K562 (cell line): ENCODE measurements around the gene HBM. TPM values are rescaled to one million over a fixed set of nuclear protein-coding genes. Genes with fewer than 3 reads are reported as not detected.

Source experiments
- BRF2 ChIP-seq: IDR thresholded peaks from 3 replicates; pipeline ENCODE4 v1.6.1; 2011; ENCODE audit warnings: borderline replicate concordance, mild to moderate bottlenecking; ENCODE audit not compliant: insufficient read length, insufficient read depth
- CREB1 ChIP-seq, 2 experiments: sonication (generic) in 1 of 2; formaldehyde crosslinking in 1 of 2; IDR thresholded peaks; 2 replicates each; pipeline versions ENCODE4 v1.6.1 to v1.8.0; 2012 to 2022; ENCODE audit warnings: inconsistent platforms in 1 of 2, mild to moderate bottlenecking in 1 of 2, missing genetic modification reagents in 1 of 2, moderate library complexity in 1 of 2
- ETV5 ChIP-seq: sonication (generic); formaldehyde crosslinking; IDR thresholded peaks from 2 replicates; pipeline ENCODE4 v1.4.0; 2020; ENCODE audit warnings: low read depth, mild to moderate bottlenecking, missing genetic modification reagents
- FUS ChIP-seq: fragments of 200-400 bp; formaldehyde crosslinking; optimal IDR thresholded peaks from 2 replicates; pipeline ENCODE3; 2017; ENCODE audit warnings: low read depth, low read length
- GTF2F1 ChIP-seq: IDR thresholded peaks from 2 replicates; pipeline ENCODE4 v1.6.1; 2011; ENCODE audit warnings: low read depth, low read length, improper control_type of control experiment
- HDAC1 ChIP-seq, 2 experiments: fragments of 450-650 bp; IDR thresholded peaks; 2 replicates each; pipeline ENCODE4 v1.6.1; 2016 to 2017; ENCODE audit warnings: inconsistent platforms in 1 of 2, mild to moderate bottlenecking in 1 of 2, moderate library complexity in 1 of 2
- NBN ChIP-seq: fragments of 450-650 bp; IDR thresholded peaks from 2 replicates; pipeline ENCODE4 v1.6.1; 2016; ENCODE audit warnings: low read depth, mild to moderate bottlenecking
- NR2C1 ChIP-seq, 2 experiments: fragments of 450-650 bp; IDR thresholded peaks; 2 replicates each; pipeline ENCODE4 v1.6.1; 2017; ENCODE audit warnings: mild to moderate bottlenecking in 2 of 2, antibody characterized with exemption in 1 of 2, inconsistent platforms in 1 of 2, missing compliant biosample characterization in 1 of 2, missing genetic modification characterization in 1 of 2
- POU5F1 ChIP-seq: fragments of 150-350 bp; IDR thresholded peaks from 2 replicates; pipeline ENCODE4 v1.6.1; 2014; ENCODE audit warnings: borderline replicate concordance, low read length, low read depth, mild to moderate bottlenecking; ENCODE audit not compliant: partially characterized antibody
- RFX1 ChIP-seq: fragments of 450-650 bp; IDR thresholded peaks from 2 replicates; pipeline ENCODE4 v1.6.1; 2016; ENCODE audit warnings: mild to moderate bottlenecking, moderate library complexity
- SUPT5H ChIP-seq: fragments of 450-650 bp; IDR thresholded peaks from 2 replicates; pipeline ENCODE4 v1.6.1; 2016
- TEAD2 ChIP-seq: fragments of 450-650 bp; IDR thresholded peaks from 2 replicates; pipeline ENCODE4 v1.6.1; 2016; ENCODE audit warnings: missing genetic modification characterization, control low read depth, missing compliant biosample characterization
- TOE1 ChIP-seq, 2 experiments: fragments of 450-650 bp in 1 of 2; sonication (generic) in 1 of 2; formaldehyde crosslinking in 1 of 2; IDR thresholded peaks; 2 replicates each; pipeline versions ENCODE4 v1.7.1 to v1.8.0; 2016 to 2022; ENCODE audit warnings: borderline replicate concordance in 2 of 2, mild to moderate bottlenecking in 2 of 2, antibody characterized with exemption in 1 of 2, inconsistent platforms in 1 of 2, low read depth in 1 of 2, missing genetic modification reagents in 1 of 2, moderate library complexity in 1 of 2
- ZFX ChIP-seq: sonication (generic); formaldehyde crosslinking; IDR thresholded peaks from 2 replicates; pipeline ENCODE4 v1.8.0; 2022; ENCODE audit warnings: mild to moderate bottlenecking, missing genetic modification reagents, moderate library complexity
- ZKSCAN8 ChIP-seq: fragments of 200-800 bp; sonication (Bioruptor generic); IDR thresholded peaks from 2 replicates; pipeline ENCODE4 v1.6.1; 2016; ENCODE audit warnings: missing genetic modification characterization, missing compliant biosample characterization
- ZNF165 ChIP-seq: fragments of 250-450 bp; sonication (Bioruptor Pico); IDR thresholded peaks from 2 replicates; pipeline ENCODE4 v1.4.0; 2020; ENCODE audit warnings: borderline replicate concordance
- ZNF263 ChIP-seq: sonication (generic); formaldehyde crosslinking; IDR thresholded peaks from 2 replicates; pipeline ENCODE4 v1.8.0; 2022; ENCODE audit warnings: mild to moderate bottlenecking, missing genetic modification reagents, borderline replicate concordance
- ZNF347 ChIP-seq: fragments of 450-650 bp; formaldehyde crosslinking; IDR thresholded peaks from 2 replicates; pipeline ENCODE4 v1.4.0; 2020; ENCODE audit warnings: low read depth, mild to moderate bottlenecking, moderate library complexity
- ZNF830 ChIP-seq: fragments of 250-450 bp; sonication (Bioruptor Pico); IDR thresholded peaks from 2 replicates; pipeline ENCODE4 v1.5.0; 2021; ENCODE audit warnings: mild to moderate bottlenecking
- polyA plus RNA-seq, 8 experiments: library from polyadenylated mRNA; depleted of rRNA in 4 of 8; stranded (reverse) in 5 of 8; unstranded in 3 of 8; fragments of >200 nt; fragmentation: Nextera tagmentation in 2 of 8; fragmentation: Illumina TruSeq in 1 of 8; extraction: Ambion mirVana in 2 of 8; extraction: Trizol in 1 of 8; gene quantifications; 2 replicates each; pipeline versions ENCODE4 v1.2.1 to v1.2.3, GENCODE V29; 2011 to 2014; ENCODE audit warnings: inconsistent platforms in 1 of 8, missing spikeins in 1 of 8
- total RNA-seq, 7 experiments: library from RNA; depleted of rRNA in 6 of 7; stranded (reverse); fragments of >200 nt in 6 of 7; fragmentation: Illumina TruSeq in 2 of 7; extraction: Trizol in 2 of 7; gene quantifications; 2 replicates each; pipeline versions ENCODE4 v1.2.1 to v1.2.3, GENCODE V29; 2011 to 2021; ENCODE audit warnings: low replicate concordance in 1 of 7
- TF ChIP-seq, protein P1 (sequence below): fragments of 250-450 bp; sonication (Bioruptor Pico); IDR thresholded peaks from 2 replicates; pipeline ENCODE4 v1.8.0; 2022; ENCODE audit warnings: inconsistent platforms
- TF ChIP-seq, protein P2 (sequence below), 2 experiments: IDR thresholded peaks in 1 of 2; conservative IDR thresholded peaks in 1 of 2; 2 replicates each; pipeline ENCODE4 v1.6.1; 2016; ENCODE audit warnings: low read depth in 2 of 2, mild to moderate bottlenecking in 1 of 2, missing compliant biosample characterization in 1 of 2, missing genetic modification characterization in 1 of 2, moderate library complexity in 1 of 2

Gene HBM
- total and polyA plus RNA-seq, 9 of the 15 experiments (the other 6 are each of a cell fraction or from before 2014, with no cell fraction given) = not detected

DNA sequence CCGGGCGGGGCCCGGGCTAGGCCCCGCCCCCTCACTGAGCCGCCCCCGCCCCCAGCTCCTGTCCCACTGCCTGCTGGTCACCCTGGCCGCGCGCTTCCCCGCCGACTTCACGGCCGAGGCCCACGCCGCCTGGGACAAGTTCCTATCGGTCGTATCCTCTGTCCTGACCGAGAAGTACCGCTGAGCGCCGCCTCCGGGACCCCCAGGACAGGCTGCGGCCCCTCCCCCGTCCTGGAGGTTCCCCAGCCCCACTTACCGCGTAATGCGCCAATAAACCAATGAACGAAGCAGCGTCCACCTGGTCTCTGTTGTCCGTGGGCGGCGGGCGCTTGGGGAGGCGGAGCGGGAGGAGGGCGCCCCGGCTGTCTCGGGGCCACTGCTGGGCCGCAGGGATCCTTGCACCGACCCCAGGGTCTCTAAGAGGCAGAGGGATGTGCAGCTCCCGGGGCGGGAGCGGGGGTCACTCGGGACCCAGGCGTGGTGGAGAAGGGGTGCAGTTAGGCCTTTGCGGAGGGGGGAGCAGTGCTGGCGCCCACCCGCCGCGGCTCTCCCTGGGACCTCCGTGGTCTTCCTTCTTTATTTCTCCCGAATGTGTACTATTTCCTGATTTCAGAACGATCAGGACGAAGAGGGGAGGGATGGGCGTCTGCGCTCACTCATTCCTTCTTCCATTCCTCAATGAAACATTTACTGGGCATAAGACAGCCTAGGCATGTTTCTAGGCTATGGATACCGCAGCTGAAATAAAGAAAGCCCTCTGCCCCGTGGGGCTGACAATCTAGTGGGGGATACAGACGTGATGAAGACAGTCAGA is 11.4 kb upstream of the HBM start (continued):
- TF ChIP-seq, protein P1, sequence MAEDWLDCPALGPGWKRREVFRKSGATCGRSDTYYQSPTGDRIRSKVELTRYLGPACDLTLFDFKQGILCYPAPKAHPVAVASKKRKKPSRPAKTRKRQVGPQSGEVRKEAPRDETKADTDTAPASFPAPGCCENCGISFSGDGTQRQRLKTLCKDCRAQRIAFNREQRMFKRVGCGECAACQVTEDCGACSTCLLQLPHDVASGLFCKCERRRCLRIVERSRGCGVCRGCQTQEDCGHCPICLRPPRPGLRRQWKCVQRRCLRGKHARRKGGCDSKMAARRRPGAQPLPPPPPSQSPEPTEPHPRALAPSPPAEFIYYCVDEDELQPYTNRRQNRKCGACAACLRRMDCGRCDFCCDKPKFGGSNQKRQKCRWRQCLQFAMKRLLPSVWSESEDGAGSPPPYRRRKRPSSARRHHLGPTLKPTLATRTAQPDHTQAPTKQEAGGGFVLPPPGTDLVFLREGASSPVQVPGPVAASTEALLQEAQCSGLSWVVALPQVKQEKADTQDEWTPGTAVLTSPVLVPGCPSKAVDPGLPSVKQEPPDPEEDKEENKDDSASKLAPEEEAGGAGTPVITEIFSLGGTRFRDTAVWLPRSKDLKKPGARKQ (CRISPR knock-in tag) = no peak
- TF ChIP-seq, protein P2, sequence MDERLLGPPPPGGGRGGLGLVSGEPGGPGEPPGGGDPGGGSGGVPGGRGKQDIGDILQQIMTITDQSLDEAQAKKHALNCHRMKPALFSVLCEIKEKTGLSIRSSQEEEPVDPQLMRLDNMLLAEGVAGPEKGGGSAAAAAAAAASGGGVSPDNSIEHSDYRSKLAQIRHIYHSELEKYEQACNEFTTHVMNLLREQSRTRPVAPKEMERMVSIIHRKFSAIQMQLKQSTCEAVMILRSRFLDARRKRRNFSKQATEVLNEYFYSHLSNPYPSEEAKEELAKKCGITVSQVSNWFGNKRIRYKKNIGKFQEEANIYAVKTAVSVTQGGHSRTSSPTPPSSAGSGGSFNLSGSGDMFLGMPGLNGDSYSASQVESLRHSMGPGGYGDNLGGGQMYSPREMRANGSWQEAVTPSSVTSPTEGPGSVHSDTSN (CRISPR knock-in tag; IDR thresholded peaks at IDR 0.05; ENCODE audit: low read depth) = no peak
- TF ChIP-seq, protein P2 (tag; conservative IDR thresholded peaks at IDR 0.05; ENCODE audit: low read depth) = no peak
- TF ChIP-seq FUS (no peak), ZNF165 (CRISPR knock-in tag) (no peak), ZNF347 (CRISPR knock-in tag) (no peak), TOE1 (IDR thresholded peaks at IDR 0.05; ENCODE audit: borderline replicate concordance) (no peak), TOE1 (CRISPR knock-in tag; IDR thresholded peaks at IDR 0.05; ENCODE audit: borderline replicate concordance, low read depth) (no peak), GTF2F1 (no peak), HDAC1 (IDR thresholded peaks at IDR 0.05) (peak in 1 of 2 experiments; percentile 63; a peak in 2 of 4 replicates), SUPT5H (peak; percentile 70), TEAD2 (tag) (no peak), ZNF263 (CRISPR knock-in tag) (no peak), ZNF830 (CRISPR knock-in tag) (no peak), BRF2 (no peak), CREB1 (IDR thresholded peaks at IDR 0.05) (0 out of 2 replicates have a peak, but pooled peaks have one; percentile 14), CREB1 (CRISPR knock-in tag; IDR thresholded peaks at IDR 0.05) (no peak), ZFX (CRISPR knock-in tag) (peak; percentile 68), POU5F1 (no peak), ETV5 (CRISPR knock-in tag) (no peak), ZKSCAN8 (CRISPR knock-in tag) (no peak), RFX1 (no peak), NR2C1 (IDR thresholded peaks at IDR 0.05) (no peak), NR2C1 (tag; IDR thresholded peaks at IDR 0.05) (0 out of 2 replicates have a peak, but pooled peaks have one; percentile 15), NBN (0 out of 2 replicates have a peak, but pooled peaks have one; percentile 38)
